Kidney epithelial cell (primary cell): ENCODE measurements around the gene COL27A1. TPM values are rescaled to one million over a fixed set of nuclear protein-coding genes. Genes with fewer than 3 reads are reported as not detected.

ENCODE experiments used
- DNase-seq: peaks from one replicate; pipeline ENCODE4 v3.0.0-alpha.2; 2010; ENCODE audit warnings: low read depth
- H3K27me3 ChIP-seq: 2 replicates; pipeline ENCODE4 v1.6.0; 2011; ENCODE audit warnings: low read length; ENCODE audit not compliant: control insufficient read depth, insufficient read depth
- H3K36me3 ChIP-seq: 2 replicates; pipeline ENCODE4 v1.5.1; 2011; ENCODE audit warnings: low read length; ENCODE audit not compliant: control insufficient read depth, insufficient read depth
- H3K4me3 ChIP-seq: 2 replicates; pipeline ENCODE4 v1.5.1; 2011; ENCODE audit warnings: low read depth, mild to moderate bottlenecking, control low read depth, low read length
- CTCF ChIP-seq: IDR thresholded peaks from 2 replicates; pipeline ENCODE4 v1.5.1; 2011; ENCODE audit warnings: mild to moderate bottlenecking, moderate library complexity, low read length, control low read depth, inconsistent platforms; ENCODE audit not compliant: insufficient read depth, poor library complexity, severe bottlenecking
- total RNA-seq: library from RNA; depleted of rRNA; stranded (reverse); fragments of >200 nt; gene quantifications from 2 replicates; pipeline ENCODE4 v1.2.3, GENCODE V29; 2015

Gene COL27A1
- total RNA-seq, 1 donor from 2014 or later = 8.4 TPM

- Histone ChIP-seq H3K27me3 (no peaks in the 10 kb centered on the region), H3K36me3 (peaks cover 1% of the 10 kb centered on the region), H3K4me3 (no peak overlapping the region)
- peak; percentile 86 for TF ChIP-seq CTCF
- DNase-seq = no peak
Observed at GRCh38 chr9:114291064-114291474, 135.7 kb downstream of the COL27A1 start.

GRCh38 chr9:114291886-114292590, 136.7 kb downstream of the COL27A1 start:
- peaks cover 1% of the 10 kb centered on the region for H3K36me3 ChIP-seq
- TF ChIP-seq CTCF = no peak
- no peak for DNase-seq
- no peaks in the 10 kb centered on the region for H3K27me3 ChIP-seq
- no peak overlapping the region for H3K4me3 ChIP-seq

GRCh38 chr9:114294664-114295063, 139.3 kb downstream of the COL27A1 start:
- Histone ChIP-seq H3K36me3 (peaks cover 1% of the 10 kb centered on the region), H3K27me3 (no peaks in the 10 kb centered on the region), H3K4me3 (no peak overlapping the region)
- TF ChIP-seq CTCF = no peak
- no peak for DNase-seq

- no peak for TF ChIP-seq CTCF
- Histone ChIP-seq H3K27me3 (no peaks in the 10 kb centered on the region), H3K4me3 (no peak overlapping the region), H3K36me3 (no peaks in the 10 kb centered on the region)
- DNase-seq = no peak
Observed at GRCh38 chr9:114296338-114296737, 141.0 kb downstream of the COL27A1 start.

GRCh38 chr9:114299286-114300152, 144.2 kb downstream of the COL27A1 start:
- Histone ChIP-seq H3K4me3 (no peak overlapping the region), H3K36me3 (no peaks in the 10 kb centered on the region), H3K27me3 (no peaks in the 10 kb centered on the region)
- no peak for DNase-seq
- no peak for TF ChIP-seq CTCF
